DMS53 (cell line): ENCODE measurements around the gene PRDX5.

Source experiments
- DNase-seq: peaks from one replicate; lab custom pipeline; 2025; lab: John Stamatoyannopoulos, UW

The PRDX5 gene

DNA sequence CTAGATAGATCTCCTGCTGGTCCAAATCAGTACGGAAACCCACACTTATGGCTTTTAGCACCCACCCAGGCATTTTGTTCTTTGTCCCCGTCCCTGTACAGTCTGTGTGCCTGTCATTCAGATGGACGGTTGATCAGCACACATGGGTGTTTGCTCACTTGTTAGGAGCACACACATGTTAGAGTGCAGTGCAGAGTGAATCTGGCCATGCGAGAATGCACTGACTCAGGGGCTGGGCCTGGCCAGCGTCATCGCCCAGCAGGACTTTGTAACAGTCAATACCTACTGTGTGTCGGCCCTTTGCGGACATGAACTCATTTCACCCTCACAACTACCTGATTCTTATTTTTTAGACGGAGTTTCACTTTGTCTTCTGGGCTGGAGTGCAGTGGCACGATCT is 44.4 kb downstream of the PRDX5 start:
- no peak for DNase-seq

GRCh38 chr11:64364435-64364834 is 46.5 kb downstream of the PRDX5 start:
- no peak for DNase-seq

GRCh38 chr11:64364911-64365310 is 47.0 kb downstream of the PRDX5 start:
- DNase-seq: no peak

GRCh38 chr11:64366751-64367150 is 48.8 kb downstream of the PRDX5 start:
- DNase-seq: no peak

DNA sequence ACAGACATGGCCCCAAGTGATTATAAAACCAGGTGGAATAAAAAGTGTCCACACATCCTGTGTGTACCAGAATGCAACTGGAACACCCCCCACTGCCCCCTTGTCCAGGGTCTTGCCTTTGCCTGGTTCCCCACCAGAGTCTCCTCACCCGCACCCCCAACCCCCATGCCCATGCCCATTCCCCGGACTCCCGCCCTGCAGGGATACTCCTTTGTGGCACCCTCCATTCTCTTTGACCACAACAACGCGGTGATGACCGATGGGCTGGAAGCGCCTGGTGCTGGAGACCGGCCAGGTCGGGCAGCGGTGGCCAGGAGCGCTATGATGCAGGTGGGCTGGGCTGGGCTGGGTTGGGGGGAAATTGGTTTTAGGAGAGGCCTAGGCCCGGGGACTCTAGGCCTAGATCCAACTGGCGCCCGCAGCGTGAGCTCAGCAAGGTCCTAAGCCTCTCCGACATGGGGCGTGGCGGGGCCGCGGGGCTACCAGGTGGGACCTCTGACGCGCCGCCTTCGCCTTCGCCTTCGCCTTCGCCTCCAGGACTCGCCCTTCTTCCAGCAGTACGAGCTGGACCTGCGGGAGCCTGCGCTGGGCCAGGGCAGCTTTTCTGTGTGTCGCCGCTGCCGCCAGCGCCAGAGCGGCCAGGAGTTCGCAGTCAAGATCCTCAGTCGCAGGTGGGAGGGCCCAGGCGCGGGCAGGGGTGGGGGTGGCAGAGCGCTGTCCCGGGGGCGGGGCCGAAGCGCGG is 50.2 kb downstream of the PRDX5 start:
- no peak for DNase-seq

- DNase-seq: no peak
These were observed 50.8 kb downstream of the PRDX5 start for GRCh38 chr11:64368673-64369074.

DNA sequence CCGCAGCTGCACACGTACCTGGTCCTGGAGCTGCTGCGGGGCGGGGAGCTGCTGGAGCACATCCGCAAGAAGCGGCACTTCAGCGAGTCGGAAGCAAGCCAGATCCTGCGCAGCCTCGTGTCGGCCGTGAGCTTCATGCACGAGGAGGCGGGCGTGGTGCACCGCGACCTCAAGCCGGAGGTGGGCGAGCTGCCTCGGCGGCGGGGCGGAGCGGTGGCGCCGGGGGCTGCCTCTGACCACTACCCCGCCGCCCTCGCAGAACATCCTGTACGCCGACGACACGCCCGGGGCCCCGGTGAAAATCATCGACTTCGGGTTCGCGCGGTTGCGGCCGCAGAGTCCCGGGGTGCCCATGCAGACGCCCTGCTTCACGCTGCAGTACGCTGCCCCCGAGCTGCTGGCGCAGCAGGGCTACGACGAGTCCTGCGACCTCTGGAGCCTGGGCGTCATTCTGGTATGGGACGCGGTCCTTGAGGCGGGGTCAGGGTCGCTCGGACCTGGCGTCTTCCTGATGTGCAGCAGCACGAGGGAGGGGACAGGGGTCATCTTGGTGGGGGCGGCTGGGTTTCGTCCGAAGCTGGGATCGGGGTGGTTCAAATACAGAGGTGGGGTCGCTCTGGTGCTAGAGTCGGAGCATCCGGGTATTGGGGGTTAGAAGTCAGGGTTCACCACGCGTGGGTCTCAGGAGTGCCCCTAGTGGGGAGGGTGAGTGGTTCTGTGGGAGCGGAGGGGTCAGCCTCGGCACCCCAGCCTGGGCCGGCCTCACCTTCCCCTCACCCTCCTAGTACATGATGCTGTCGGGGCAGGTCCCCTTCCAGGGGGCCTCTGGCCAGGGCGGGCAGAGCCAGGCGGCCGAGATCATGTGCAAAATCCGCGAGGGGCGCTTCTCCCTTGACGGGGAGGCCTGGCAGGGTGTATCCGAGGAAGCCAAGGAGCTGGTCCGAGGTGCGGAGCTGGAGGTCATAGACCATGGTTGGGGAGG is 51.8 kb downstream of the PRDX5 start:
- no peak for DNase-seq

DNA sequence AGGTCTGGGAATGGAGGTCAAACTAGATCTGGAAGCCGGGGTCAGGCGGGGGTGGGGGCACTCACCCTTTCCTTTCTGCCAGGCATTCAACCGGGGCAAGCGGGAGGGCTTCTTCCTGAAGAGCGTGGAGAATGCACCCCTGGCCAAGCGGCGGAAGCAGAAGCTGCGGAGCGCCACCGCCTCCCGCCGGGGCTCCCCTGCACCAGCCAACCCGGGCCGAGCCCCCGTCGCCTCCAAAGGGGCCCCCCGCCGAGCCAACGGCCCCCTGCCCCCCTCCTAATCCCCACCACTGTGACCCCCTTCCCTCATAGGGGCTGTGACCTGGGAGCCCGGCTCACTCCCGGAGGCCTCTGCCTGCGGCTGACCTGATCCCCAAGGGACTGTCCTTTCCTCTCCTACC is 53.3 kb downstream of the PRDX5 start:
- DNase-seq: no peak
